Activated CD8-positive, alpha-beta memory T cell treated with anti-CD3 and anti-CD28 coated beads, Interleukin-2, amount 10 ng/mL, durations not matched to agents 7 days and 5 days (primary cell): ENCODE results near the gene MAML1. TPM values are rescaled to one million over a fixed set of nuclear protein-coding genes. Genes with fewer than 3 reads are reported as not detected.

ENCODE experiments used
- ATAC-seq: fragments of 150-1000 bp; cut with Tn5 transposase; one replicate; pipeline ENCODE4 v1.10.0; 2021; ENCODE audit warnings: moderate library complexity
- CTCF ChIA-PET: fragments of 350-600 bp; sonication (Branson Sonifier 250); formaldehyde crosslinking; loops from one replicate; lab custom pipeline; 2021; ENCODE audit warnings: antibody characterized with exemption; lab: Charles Lee
- DNase-seq: peaks from one replicate; pipeline ENCODE4 v3.0.0-alpha.2; 2020
- H3K27ac Mint-ChIP-seq: one replicate; pipeline ENCODE4 v1.8.0; 2021; ENCODE audit warnings: mild to moderate bottlenecking, mixed read lengths
- H3K27me3 Mint-ChIP-seq: one replicate; pipeline ENCODE4 v1.8.0; 2021; ENCODE audit warnings: mixed read lengths
- H3K36me3 Mint-ChIP-seq: one replicate; pipeline ENCODE4 v1.8.0; 2021; ENCODE audit warnings: mild to moderate bottlenecking, mixed read lengths
- H3K4me1 Mint-ChIP-seq: one replicate; pipeline ENCODE4 v1.8.0; 2021; ENCODE audit warnings: mixed read lengths
- H3K4me3 Mint-ChIP-seq: one replicate; pipeline ENCODE4 v1.8.0; 2021; ENCODE audit warnings: mild to moderate bottlenecking, moderate library complexity, mixed read lengths
- H3K9me3 Mint-ChIP-seq: one replicate; pipeline ENCODE4 v1.8.0; 2022; ENCODE audit warnings: low read depth, mixed read lengths
- total RNA-seq, 2 experiments: library from RNA; stranded (reverse); gene quantifications; one replicate each; pipeline ENCODE4 v1.2.3, GENCODE V29; 2021

Gene MAML1
- total RNA-seq, 2 experiments from 2014 or later = 34.7 to 34.9 TPM

DNA sequence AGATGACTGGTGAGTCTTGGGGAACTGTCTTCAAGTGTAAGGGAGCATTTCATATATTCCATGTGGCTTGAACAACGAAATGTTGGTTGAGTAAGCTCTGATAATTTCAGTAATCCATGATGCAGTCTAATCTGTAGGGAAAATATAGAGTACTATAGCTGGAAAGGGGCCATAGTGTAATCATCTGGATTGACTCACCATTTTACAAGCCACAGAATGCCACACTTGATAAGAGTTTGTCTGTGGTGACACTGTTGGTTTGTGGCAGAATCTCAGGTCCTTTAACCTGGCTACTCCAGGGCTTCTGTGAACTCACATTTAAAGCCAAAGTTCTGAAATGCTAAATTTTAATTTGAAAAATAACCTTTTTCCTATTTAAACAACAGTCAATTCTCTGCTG lies 16.3 kb upstream of the MAML1 start:
- CTCF ChIA-PET = interaction anchor here (1.2 kb wide), 1 partner anchor 11 kb away, joined by 3 read pairs; no protein-coding TSS in a partner anchor
- Mint-ChIP-seq H3K36me3 (peaks cover 52% of the 10 kb centered on the region), H3K27ac (no peak overlapping the region)

DNA sequence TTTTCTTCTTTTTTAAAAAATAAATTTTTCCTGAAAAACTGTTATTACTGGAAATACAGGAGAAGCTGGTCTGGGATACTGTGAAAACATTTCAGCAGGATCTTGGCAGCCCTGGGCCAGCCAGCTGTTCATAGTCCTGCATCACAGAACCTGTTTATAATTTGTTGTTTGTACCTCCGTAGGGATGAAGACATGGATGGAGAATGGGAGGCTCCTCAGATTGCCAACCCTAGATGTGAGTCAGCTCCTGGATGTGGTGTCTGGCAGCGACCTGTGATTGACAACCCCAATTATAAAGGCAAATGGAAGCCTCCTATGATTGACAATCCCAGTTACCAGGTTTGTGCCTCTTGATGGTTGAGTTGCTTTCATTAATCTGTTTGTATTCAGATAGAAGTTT lies 12.4 kb upstream of the MAML1 start:
- DNase-seq (no peak), ATAC-seq (no peak)
- H3K27me3 Mint-ChIP-seq = no peaks in the 10 kb centered on the region
- peaks cover 67% of the 10 kb centered on the region for H3K36me3 Mint-ChIP-seq
- peaks cover 13% of the 10 kb centered on the region for H3K4me1 Mint-ChIP-seq
- H3K4me3 Mint-ChIP-seq = no peak overlapping the region
- CTCF ChIA-PET = interaction anchor here (0.9 kb wide), 1 partner anchor 19 kb away, joined by 3 read pairs; no protein-coding TSS in a partner anchor
- no peak overlapping the region for H3K27ac Mint-ChIP-seq
- no peaks in the 10 kb centered on the region for H3K9me3 Mint-ChIP-seq

More for the DNA sequence above, 16.3 kb upstream of the MAML1 start:
- H3K4me1 Mint-ChIP-seq = peaks cover 10% of the 10 kb centered on the region
- no peaks in the 10 kb centered on the region for H3K9me3 Mint-ChIP-seq
- ATAC-seq = no peak
- H3K27me3 Mint-ChIP-seq = no peaks in the 10 kb centered on the region
- no peak for DNase-seq
- no peak overlapping the region for H3K4me3 Mint-ChIP-seq

DNA sequence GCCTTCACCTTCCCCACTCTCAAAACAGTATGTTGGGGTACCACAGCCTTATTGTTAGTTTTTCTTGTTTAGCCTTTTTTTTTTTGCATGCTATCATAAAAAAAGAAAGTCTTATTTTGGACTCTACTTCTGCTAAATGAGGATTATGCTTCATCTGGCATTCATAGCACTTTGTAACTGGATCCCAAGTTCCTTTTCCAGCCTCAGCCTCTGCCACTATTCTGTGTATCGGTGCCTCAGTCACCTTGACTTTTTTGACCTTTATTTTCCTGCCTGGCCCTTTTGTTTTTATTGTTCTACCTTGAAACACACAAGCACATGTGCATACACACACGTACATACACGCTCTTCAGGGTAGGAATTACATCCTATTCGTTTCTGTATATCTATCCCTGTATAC lies 8.5 kb upstream of the MAML1 start:
- H3K27ac Mint-ChIP-seq = no peak overlapping the region
- CTCF ChIA-PET = no interaction called here
- H3K36me3 Mint-ChIP-seq = peaks cover 55% of the 10 kb centered on the region
- H3K4me1 Mint-ChIP-seq = peaks cover 3% of the 10 kb centered on the region
- H3K9me3 Mint-ChIP-seq = no peaks in the 10 kb centered on the region
- H3K27me3 Mint-ChIP-seq = no peaks in the 10 kb centered on the region
- H3K4me3 Mint-ChIP-seq = no peak overlapping the region
- no peak for ATAC-seq
- no peak for DNase-seq

DNA sequence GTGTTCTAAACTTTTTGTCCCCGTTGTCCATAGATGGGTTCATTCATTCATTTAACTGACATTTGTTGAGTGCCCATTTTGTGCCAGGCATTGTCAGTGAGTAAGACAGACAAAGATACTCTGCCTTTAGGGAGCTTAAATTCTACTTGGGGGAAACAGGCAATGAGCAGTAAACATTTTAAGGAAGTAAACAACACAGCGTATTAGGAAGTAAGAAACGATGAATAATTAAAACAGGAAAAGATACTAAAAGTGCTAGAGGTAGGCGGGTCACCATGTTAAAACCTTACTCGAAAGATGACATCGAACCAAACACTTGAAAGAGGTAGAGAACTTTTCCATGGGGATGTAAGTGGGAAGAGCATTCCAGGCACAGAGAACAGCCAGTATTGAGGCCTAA lies 5.5 kb upstream of the MAML1 start:
- no peak for ATAC-seq
- no peak overlapping the region for H3K4me3 Mint-ChIP-seq
- no peaks in the 10 kb centered on the region for H3K9me3 Mint-ChIP-seq
- CTCF ChIA-PET = no interaction called here
- H3K4me1 Mint-ChIP-seq = peaks cover 18% of the 10 kb centered on the region
- H3K27ac Mint-ChIP-seq = peak overlapping the region; percentile 19
- no peaks in the 10 kb centered on the region for H3K27me3 Mint-ChIP-seq
- DNase-seq = no peak
- H3K36me3 Mint-ChIP-seq = peaks cover 53% of the 10 kb centered on the region

GRCh38 chr5:179729303-179729702 lies 3.3 kb upstream of the MAML1 start:
- no peak overlapping the region for H3K27ac Mint-ChIP-seq
- H3K36me3 Mint-ChIP-seq = peaks cover 33% of the 10 kb centered on the region
- CTCF ChIA-PET = interaction anchor here (1.9 kb wide), 1 partner anchor 26 kb away, joined by 5 read pairs; no protein-coding TSS in a partner anchor
- no peak for ATAC-seq
- H3K27me3 Mint-ChIP-seq = no peaks in the 10 kb centered on the region
- H3K9me3 Mint-ChIP-seq = no peaks in the 10 kb centered on the region
- DNase-seq = no peak
- H3K4me3 Mint-ChIP-seq = no peak overlapping the region
- peaks cover 21% of the 10 kb centered on the region for H3K4me1 Mint-ChIP-seq

- Mint-ChIP-seq H3K9me3 (no peaks in the 10 kb centered on the region), H3K27ac (peak overlapping the region; percentile 15), H3K4me3 (no peak overlapping the region), H3K36me3 (peaks cover 32% of the 10 kb centered on the region), H3K4me1 (peaks cover 25% of the 10 kb centered on the region), H3K27me3 (no peaks in the 10 kb centered on the region)
- no peak for ATAC-seq
- no peak for DNase-seq
- CTCF ChIA-PET = interaction anchor here (1.9 kb wide), 1 partner anchor 27 kb away, joined by 5 read pairs; no protein-coding TSS in a partner anchor
These were observed 2.9 kb upstream of the MAML1 start for GRCh38 chr5:179729727-179730126.

GRCh38 chr5:179730356-179730755 lies 2.3 kb upstream of the MAML1 start:
- DNase-seq = no peak
- peak overlapping the region; percentile 19 for H3K27ac Mint-ChIP-seq
- peaks cover 28% of the 10 kb centered on the region for H3K4me1 Mint-ChIP-seq
- H3K9me3 Mint-ChIP-seq = no peaks in the 10 kb centered on the region
- ATAC-seq = no peak
- CTCF ChIA-PET = interaction anchor here (1.9 kb wide), 1 partner anchor 27 kb away, joined by 5 read pairs; no protein-coding TSS in a partner anchor
- no peaks in the 10 kb centered on the region for H3K27me3 Mint-ChIP-seq
- H3K36me3 Mint-ChIP-seq = peaks cover 33% of the 10 kb centered on the region
- no peak overlapping the region for H3K4me3 Mint-ChIP-seq

- Mint-ChIP-seq H3K27me3 (no peaks in the 10 kb centered on the region), H3K27ac (peak overlapping the region; percentile 40), H3K4me3 (no peak overlapping the region), H3K9me3 (no peaks in the 10 kb centered on the region), H3K36me3 (peaks cover 33% of the 10 kb centered on the region), H3K4me1 (peaks cover 30% of the 10 kb centered on the region)
- CTCF ChIA-PET = interaction anchor here (1.9 kb wide), 1 partner anchor 28 kb away, joined by 5 read pairs; no protein-coding TSS in a partner anchor
- ATAC-seq (no peak), DNase-seq (no peak)
These were observed 1.8 kb upstream of the MAML1 start for GRCh38 chr5:179730852-179731251.

DNA sequence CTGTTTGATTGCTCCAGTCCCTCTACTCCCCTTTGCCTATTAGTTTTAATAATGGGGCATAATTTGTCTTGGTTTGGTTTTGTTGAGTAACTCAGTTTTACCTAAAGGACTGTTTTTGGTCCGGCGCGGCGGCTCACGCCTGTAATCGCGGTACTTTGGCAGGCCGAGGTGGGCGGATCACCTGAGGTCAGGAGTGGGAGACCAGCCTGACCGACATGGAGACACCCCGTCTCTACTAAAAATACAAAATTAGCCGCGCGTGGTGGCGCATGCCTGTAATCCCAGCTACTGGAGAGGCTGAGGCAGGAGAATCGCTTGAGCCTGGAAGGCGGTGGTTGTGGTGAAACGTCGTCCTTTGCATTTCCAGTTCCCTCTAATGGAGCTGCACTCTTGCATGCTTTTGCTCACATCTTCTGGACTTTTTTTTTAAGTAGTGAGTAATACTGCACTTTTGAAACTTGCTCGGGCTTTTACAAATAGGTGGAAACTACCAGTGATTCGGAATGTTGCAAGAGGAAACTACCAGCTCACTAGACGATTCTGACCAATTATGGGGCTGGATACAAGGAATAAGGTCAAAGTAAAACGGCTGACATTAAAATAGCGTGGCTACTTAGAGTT lies 721 bp upstream of the MAML1 start:
- H3K27ac Mint-ChIP-seq = peak overlapping the region; percentile 82
- H3K9me3 Mint-ChIP-seq = no peaks in the 10 kb centered on the region
- CTCF ChIA-PET = interaction anchor here (0.7 to 2.2 kb wide), 8 partner anchors 12 to 87 kb away, joined by 3 to 10 read pairs (median 6); no protein-coding TSS in a partner anchor
- H3K4me1 Mint-ChIP-seq = peaks cover 33% of the 10 kb centered on the region
- DNase-seq (peak; percentile 45), ATAC-seq (no peak)
- no peaks in the 10 kb centered on the region for H3K27me3 Mint-ChIP-seq
- peaks cover 33% of the 10 kb centered on the region for H3K36me3 Mint-ChIP-seq
- H3K4me3 Mint-ChIP-seq = peak overlapping the region; percentile 96

- peak; percentile 58 for DNase-seq
- Mint-ChIP-seq H3K27me3 (no peaks in the 10 kb centered on the region), H3K4me3 (peak overlapping the region; percentile 96), H3K9me3 (no peaks in the 10 kb centered on the region), H3K27ac (peak overlapping the region; percentile 91), H3K36me3 (peaks cover 38% of the 10 kb centered on the region), H3K4me1 (peaks cover 42% of the 10 kb centered on the region)
- CTCF ChIA-PET = interaction anchor here (1.0 to 2.2 kb wide), 7 partner anchors 11 to 86 kb away, joined by 3 to 10 read pairs (median 6); no protein-coding TSS in a partner anchor
- ATAC-seq = peak; percentile 52
These were observed 523 bp downstream of the MAML1 start for GRCh38 chr5:179732918-179733771.

- CTCF ChIA-PET = interaction anchor here (1.0 to 1.9 kb wide), 2 partner anchors 10 to 37 kb away, joined by 3 to 6 read pairs; no protein-coding TSS in a partner anchor
- Mint-ChIP-seq H3K4me1 (peaks cover 48% of the 10 kb centered on the region), H3K9me3 (no peaks in the 10 kb centered on the region), H3K4me3 (peak overlapping the region; percentile 96), H3K36me3 (peaks cover 38% of the 10 kb centered on the region), H3K27me3 (no peaks in the 10 kb centered on the region), H3K27ac (peak overlapping the region; percentile 91)
- DNase-seq (no peak), ATAC-seq (no peak)
These were observed 1.1 kb downstream of the MAML1 start for GRCh38 chr5:179733772-179734126.

DNA sequence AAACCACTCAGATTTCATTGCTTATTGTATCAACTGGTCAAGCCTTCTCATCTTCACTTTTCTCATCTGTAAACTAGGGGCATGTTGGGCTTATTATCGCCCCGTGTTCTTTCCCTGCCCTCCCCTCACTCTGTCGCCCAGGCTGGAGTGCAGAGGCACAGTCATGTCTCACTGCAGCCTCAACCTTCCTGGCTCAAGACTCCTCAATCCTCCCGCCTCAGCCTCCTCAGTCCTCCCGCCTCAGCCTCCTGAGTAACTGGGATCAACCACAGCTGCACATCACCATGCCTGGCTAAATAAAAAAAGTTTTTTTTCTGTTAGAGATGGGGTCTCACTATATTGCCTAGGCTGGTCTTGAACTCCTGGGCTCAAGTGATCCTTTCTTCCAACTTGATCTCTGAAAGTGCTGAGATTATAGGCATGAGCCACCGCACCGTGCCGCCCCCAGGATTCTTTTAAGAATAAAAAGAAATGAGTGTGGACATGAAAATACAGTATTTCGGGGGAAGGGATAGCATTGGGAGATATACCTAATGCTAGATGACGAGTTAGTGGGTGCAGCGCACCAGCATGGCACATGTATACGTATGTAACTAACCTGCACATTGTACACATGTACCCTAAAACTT lies 2.0 kb downstream of the MAML1 start:
- DNase-seq (no peak), ATAC-seq (no peak)
- H3K27ac Mint-ChIP-seq = peak overlapping the region; percentile 47
- no peaks in the 10 kb centered on the region for H3K27me3 Mint-ChIP-seq
- H3K36me3 Mint-ChIP-seq = peaks cover 39% of the 10 kb centered on the region
- H3K4me1 Mint-ChIP-seq = peaks cover 50% of the 10 kb centered on the region
- CTCF ChIA-PET = interaction anchor here (0.6 to 2.9 kb wide), 3 partner anchors 29 to 1531 kb away, joined by 3 to 9 read pairs (median 3); no protein-coding TSS in a partner anchor
- no peaks in the 10 kb centered on the region for H3K9me3 Mint-ChIP-seq
- peak overlapping the region; percentile 96 for H3K4me3 Mint-ChIP-seq

DNA sequence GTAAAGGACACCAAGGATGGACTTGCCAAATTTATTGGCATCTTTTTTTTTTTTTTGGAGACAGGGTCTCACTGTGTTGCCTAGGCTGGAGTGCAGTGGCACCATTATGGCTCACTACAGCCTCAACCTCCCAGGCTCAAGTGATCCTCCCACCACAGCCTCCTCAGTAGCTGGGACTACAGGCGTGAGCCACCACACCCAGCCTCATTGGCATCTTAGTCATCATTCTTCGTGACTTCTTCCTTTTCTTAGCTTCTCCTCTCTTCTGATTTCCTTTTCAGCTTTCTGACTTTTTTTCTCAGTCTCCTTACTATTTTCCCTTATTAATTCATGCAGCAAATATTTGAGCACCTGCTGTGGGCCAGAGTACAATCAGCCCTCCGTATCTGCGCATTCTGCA lies 6.1 kb downstream of the MAML1 start:
- no peak overlapping the region for H3K27ac Mint-ChIP-seq
- H3K9me3 Mint-ChIP-seq = no peaks in the 10 kb centered on the region
- H3K4me3 Mint-ChIP-seq = no peak overlapping the region
- DNase-seq (no peak), ATAC-seq (no peak)
- H3K36me3 Mint-ChIP-seq = peaks cover 41% of the 10 kb centered on the region
- CTCF ChIA-PET = interaction anchor here (0.5 to 1.9 kb wide), 2 partner anchors 24 to 352 kb away, joined by 3 to 8 read pairs; no protein-coding TSS in a partner anchor
- H3K27me3 Mint-ChIP-seq = no peaks in the 10 kb centered on the region
- peaks cover 36% of the 10 kb centered on the region for H3K4me1 Mint-ChIP-seq
